GM21529 (cell line): ENCODE data around the gene MRPL12.
"Not testable (repeated sequence)": the region's sequence is repeated elsewhere in the genome, so short reads cannot be mapped to it uniquely, and the experiment has no call there.

Experiments
- ATAC-seq: cut with Tn5 transposase; IDR thresholded peaks from one replicate; pipeline ENCODE4 v1.9.1; 2021; ENCODE audit not compliant: unreplicated experiment

MRPL12 gene

DNA sequence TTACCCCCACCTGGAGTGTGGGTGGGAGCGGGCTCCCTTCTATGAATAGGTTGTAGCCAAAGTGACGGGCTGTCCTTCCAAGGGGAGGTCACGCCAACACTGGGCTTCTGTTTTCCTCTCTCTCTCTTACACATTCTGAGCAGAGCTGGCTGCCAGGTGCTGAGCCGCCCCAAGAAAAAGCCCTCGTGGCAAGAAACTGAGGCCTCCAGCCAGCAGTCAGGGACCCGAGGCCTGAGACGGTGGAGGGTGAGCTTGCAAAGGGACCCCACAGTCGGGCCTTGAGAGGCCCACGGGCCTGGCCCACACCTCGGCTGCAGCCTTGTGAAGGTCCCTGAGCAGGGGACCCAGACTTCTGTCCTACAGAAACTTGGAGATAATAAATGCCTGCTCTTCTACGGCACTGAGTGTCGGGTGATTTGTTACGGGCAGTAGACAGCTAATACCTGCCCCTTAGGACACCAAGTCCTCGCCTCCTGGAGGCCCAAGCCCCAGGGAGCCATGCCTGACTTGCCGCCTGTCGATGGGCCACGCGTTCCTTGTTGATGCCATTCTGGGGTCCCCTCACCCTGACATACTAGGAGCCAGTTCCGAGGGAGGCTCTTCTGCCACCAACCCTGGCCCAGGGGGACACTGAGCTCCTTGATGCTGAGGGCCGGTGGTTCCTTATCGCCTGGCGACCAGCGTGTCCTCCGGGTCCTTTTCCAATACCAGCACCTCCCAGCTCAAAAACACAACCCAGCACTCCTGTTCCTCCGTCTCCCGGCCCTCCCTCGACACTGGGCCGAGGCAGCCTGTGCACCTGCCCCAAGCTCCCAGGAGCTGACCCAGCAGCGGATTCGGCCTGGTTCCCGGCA is 35.0 kb downstream of the MRPL12 start:
- no peak for ATAC-seq

GRCh38 chr17:81738801-81739393 is 35.7 kb downstream of the MRPL12 start:
- no peak for ATAC-seq

GRCh38 chr17:81739593-81739992 is 36.4 kb downstream of the MRPL12 start:
- ATAC-seq: not testable (repeated sequence)

DNA sequence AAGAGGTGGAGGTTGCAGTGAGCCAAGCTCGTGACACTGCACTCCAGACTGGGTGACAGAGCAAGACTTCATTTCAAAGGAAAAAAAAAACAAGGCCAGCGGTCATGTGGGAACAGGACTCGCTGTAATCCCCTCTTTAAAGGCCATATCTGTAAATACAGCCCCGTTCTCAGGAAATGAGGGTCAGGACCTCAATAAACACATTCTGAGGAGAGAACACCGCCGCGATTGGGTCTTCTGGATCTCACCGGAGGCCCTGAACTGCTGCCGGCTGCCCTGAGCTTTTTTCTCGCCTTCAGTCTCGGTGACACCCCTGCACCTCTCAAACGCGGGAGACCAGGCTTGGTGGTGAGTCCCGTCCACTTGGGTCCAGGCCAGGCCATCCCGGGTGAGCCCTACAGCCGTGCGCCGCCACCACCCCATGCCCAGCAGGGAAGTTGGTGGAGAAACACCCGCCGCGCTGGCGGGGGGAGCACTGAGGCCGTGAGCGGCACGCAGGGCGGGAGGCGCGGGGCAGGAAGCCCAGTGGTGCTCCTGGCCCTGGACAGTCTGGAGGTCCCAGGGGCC is 37.3 kb downstream of the MRPL12 start:
- no peak for ATAC-seq

GRCh38 chr17:81741049-81741593 is 38.0 kb downstream of the MRPL12 start:
- no peak for ATAC-seq

DNA sequence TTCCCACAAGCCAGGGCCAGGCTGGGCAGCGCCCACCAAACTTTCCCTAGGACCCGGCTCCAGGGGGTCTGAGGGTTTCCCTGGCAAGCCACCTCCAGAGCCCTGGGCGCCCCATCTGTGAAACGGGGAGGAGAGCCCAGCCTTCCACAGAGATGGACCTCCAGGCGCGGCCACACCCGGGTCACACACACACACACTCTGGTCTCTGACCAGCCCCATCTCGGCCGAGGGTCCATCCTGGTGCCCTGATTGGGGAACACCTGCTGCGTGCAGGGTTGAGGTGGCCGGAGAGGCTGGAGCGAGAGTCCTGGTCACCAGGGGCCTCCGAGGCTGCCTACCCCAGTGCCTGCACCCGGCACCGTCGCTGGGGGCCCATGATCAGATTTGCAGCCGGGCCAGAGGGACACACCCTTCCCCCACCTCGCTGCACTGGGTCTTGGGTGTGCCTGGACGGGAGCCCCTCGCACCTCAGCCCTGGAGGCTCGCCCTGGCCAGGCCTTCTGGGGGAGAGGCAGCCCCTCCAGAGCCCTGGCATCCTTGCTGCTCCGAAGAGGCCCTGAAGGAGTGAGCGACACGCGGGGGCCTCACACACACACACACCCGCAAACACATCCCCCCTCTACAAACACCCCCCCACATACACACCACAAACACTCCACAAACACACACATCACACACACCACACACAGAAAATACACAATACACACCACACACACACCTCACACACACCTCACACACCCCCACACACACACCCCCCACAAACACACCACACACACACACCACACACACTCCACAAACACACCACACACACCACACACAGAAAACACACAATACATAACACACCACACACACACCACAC is 38.7 kb downstream of the MRPL12 start:
- no peak for ATAC-seq
